Stimulated activated CD4-positive, alpha-beta T cell treated with anti-CD3 and anti-CD28 coated beads, Interleukin-4, amount 100 ng/mL, for 48 hours (primary cell): ENCODE data around the gene AQP9.

Experiments
- DNase-seq, 2 donors: peaks; one replicate each; pipeline ENCODE4 v3.0.0-alpha.2; 2020; ENCODE audit warnings: low read depth in 2 of 2

Gene AQP9

DNA sequence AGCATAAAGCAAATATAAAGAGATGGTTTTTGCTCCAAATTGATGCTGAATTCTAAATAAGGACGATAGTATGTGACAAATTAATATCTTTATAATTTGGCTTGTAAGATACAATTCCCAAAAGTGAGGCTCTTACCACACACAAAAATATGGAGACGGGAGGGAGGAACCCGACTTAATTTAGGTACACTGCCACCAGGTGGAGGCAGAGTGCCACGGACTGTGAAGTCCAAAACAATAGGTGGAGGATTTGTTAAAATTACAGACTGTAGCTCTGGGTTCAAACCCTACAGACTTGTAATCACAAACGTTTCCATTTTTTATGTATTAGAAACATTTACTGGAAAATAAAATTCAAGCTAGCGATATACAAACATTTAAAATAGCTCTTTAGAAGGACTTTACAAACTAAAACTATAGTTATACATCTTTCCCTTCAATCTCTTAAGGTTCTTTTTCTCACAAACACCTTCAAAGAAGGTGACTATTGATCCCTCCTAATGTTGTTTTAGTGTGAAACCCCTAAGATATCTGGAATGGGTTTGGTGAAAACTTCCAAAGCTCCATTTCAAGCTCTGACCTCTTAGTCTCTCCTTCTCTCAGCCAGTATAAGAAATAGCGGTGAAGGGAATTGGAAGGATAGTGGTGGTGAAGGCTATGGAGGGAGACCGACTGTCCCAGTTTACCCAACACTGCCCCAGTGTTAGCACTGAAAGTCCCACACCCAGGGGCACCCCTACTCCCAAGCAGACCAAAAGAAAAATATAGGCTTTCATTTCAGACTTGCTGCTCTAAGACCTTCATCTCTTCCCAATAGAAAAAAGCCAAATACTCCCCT is 89.7 kb downstream of the AQP9 start:
- peak; percentile 55 to 68 for DNase-seq

DNA sequence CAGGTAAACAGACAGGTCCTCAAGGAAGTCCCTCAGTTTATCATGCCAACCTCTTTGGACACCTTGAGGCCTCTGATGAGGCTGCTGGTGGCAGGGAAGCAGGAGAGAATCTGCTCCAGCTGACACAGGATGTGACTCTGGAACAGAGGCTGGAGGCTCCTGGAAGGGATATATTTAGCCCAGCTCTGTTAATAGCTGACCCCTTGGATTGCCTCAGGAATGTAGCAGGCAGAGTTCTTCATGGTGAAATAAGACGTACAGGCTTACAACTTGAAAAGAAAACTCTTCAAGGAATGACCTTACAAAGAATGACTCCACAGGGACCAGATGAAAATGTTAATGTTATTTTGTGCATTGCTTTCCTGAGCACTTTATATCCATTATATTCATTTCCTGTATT is 90.5 kb downstream of the AQP9 start:
- DNase-seq: no peak

DNA sequence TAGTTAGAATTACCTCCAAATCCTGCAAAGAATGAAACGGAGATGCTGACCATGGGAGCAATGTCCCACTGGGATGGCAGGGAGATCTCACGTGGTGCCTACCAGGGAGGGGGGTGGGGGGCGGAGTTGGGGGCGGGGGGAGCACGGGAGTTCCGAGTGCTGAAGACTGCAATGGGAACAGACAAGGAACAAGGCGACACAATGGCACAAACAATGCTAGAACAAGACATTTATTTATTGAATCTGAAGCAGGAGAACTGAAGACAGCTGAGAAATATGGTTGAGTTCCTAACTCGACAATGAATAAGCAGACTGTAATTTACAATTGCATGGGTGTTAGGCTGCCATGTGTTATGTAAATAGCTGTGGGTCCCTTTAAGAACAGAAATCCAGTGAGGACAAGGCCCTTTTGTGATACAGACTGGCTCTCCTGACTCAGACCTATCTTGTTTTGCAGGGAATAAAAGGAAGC is 91.2 kb downstream of the AQP9 start:
- no peak for DNase-seq

DNA sequence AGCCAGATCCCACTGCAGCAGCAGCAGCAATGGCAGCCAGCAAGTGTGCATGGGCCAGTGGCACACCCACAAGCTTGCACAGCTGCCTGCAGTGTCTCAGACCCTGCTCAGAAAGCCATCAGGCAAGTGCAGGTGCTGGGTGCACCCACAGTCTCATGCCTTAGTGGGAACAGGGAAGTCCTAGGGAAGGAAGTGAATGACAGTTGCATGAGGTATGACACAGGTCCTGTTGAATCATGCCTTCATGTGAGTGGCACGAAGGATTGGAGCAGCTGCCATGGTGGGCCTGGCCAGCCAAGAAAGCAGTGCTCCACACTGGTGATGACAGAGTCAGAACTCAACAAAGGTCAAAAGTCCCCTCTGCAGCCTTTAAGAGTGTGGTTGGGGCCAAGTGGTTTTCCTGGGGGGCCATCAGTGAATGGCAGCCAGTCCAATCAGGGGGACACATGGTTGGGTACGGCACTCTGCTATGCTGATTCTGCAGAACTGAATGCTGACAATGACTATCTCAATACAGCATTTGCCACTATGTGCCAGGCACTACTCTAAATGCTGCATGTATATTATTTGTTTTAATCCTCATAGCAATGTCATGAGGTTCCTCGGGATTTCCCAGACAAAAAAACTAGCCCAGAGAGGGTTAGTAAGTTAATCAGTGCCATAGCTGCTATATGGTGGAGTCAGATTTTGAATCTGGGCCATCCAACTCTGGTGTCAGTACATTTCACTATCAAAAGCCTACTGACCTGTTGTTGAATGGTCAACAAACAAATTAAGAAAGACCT is 94.3 kb downstream of the AQP9 start:
- DNase-seq: no peak

DNA sequence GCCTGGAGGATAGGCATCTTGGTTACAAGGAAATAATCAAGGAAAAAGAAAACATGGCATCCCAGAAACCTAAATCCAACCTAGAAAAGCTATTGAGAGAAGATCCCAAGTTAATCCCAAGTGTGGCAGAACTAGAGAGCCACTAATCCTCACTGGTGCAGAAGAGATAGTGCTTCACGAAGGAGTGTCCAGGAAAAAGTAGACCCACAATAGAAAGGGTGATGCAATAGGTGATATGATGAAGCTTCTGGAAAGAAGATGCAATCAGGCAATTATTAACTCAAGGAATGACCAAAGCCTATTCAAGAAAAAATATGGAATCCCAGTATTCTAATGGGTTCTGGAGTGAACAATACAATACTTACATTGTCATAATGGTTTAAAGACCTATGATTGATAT is 95.2 kb downstream of the AQP9 start:
- DNase-seq: no peak
